GM20431 (cell line): ENCODE results near the gene ARHGAP15.

Experiments
- in situ Hi-C: fragments of 300-500 bp; cut with MseI, MboI; formaldehyde crosslinking; loops from one replicate; pipeline ENCODE4 v1.15.0; 2020; ENCODE audit warnings: low sequenced_read_pairs; ENCODE audit not compliant: unreplicated experiment

The ARHGAP15 gene

DNA sequence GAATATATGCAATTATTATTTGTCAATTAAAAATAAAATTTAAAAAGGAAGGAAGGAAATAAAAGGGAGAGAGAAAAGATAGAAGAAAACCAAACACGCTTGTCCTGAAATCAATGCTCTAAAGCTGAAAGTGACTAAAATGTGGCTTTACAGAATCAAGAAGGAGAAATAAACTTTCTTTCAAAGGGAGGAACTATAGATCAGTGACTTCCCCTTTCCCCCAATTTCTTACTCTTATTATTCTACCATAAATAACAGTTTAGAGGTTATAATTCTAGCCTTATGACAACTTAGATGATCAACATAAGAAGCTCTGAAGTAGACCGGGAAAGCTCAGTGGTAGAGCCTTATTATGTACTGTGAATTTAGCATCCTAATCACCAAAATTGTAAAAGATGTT lies 122.5 kb downstream of the ARHGAP15 start:
- in situ Hi-C loops = no loop called here

DNA sequence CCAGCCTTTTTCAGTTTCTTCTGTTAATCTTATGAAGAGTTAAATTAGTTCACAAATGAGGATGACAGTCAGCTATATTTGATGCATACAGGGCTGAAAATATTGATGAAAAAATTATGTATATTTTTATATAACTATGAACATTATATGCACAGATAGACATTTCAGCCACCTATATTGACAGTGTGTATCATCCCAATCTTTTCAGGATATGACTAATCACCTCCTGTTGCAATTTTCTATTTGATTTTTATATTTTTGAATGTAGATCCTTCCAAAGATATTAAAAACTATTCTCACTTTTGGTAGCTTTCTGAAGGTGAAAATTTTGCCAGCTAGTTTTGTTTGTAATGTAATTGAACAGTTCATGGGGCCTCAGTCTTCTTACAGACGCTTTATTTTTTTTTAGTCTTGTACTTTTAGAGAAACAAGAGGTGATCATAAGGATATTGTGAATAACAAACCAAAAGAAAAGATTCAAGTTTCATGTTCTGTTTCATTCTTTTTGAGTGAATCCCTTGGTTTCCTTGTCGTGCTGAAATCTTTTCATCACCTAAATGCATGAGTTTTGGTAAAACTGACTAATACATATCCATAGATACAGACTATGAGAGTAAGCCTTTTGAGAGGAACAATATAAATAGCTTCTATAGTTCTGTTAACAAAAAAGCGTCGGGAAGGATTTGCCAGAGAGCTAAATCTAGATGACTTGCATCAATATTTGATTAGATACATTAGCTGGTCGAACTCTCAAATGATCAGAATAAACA lies 123.1 kb downstream of the ARHGAP15 start:
- in situ Hi-C loops = no loop called here

- in situ Hi-C loops = no loop called here
Observed at GRCh38 chr2:143254110-143254509, 124.9 kb downstream of the ARHGAP15 start.

DNA sequence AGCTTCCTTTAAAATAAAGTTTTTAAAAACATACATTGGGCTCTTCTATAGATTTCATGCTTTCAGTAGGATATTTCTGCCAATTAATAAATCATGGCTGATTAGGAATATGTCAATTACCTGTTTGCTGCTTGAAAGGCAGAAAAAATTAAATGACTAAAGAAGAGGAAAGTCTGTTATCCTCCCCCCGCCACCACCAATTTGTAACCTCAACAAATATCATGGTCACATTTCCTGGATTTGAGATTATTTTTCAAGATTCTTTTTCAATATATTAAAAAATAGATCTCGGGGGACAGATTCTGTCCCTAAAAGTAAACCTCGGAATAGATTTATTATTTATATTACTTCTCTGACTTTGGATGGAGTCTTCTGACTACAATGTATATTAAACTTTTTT lies 125.9 kb downstream of the ARHGAP15 start:
- in situ Hi-C loops = no loop called here

DNA sequence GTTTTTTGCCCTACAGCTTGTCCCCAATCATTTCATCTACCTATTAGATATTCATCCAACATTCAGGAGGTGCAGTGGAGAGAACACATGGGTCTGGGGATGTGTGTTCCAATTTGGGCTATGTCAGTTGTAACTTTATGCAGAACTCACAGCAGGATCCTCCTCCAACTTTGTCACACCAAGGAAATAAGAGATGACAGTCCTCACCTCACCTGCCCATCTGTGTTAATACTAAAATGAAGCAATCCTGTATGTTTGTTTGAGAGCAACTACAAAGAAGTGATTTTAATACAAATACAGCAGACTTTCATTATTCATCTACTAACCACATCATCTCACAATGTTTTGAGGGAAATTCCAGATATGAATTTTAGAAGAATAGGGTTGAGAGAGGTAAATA lies 126.7 kb downstream of the ARHGAP15 start:
- in situ Hi-C loops = no loop called here

DNA sequence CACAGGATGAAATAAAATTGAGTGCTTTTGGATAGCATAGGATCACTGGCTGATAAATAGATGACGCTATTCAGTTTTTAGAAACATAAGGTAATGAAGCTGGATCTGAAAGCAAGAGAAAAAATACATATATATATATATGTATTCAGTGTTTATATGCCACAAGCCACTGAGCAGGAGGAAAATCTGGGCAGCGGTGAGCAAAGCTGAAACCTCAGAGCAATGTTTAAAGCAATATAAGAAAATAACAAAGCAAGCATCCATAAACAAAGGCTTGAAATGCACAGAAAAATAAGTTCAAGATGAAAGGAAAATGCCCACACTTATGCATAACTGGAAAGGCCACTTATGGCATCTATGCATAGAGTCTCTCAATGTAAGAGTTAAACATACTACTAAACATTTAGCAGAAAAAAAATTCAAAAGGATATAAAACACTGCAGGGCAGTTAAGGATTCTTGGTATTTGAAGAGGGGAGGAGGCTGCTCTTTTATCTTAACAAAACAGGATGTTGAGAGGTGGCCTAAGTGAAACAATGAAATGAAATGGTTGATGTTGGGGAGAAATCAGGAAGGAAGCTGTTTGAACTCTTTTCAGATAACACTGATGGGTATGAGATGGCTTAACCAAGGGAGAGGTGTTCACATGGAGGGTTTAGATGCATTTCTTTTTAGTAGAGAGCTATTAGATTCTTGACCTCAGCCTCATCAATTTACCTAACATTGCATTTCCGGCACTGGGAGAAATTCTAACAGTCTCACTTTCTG lies 129.1 kb downstream of the ARHGAP15 start:
- in situ Hi-C loops = no loop called here

GRCh38 chr2:143259368-143259958 lies 130.2 kb downstream of the ARHGAP15 start:
- in situ Hi-C loops = no loop called here

DNA sequence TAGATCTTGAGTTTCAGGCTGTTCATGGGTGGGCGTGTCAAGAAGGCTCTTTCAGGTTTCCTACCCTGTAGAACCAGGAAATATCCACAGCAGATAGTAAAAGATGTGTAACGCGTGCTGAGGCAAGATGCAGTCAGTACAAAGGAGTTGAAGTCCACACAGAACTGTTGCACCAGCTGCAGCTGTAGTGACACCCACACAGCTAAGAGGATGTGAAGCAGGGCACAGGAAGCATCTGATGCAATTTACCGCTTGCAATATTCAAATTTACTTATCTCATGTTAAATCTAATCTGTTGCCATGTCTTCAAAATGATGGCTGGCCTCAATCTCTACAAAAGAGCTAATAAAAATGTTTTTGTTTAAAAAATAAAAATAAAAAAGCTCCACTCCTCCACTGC lies 132.8 kb downstream of the ARHGAP15 start:
- in situ Hi-C loops = no loop called here

DNA sequence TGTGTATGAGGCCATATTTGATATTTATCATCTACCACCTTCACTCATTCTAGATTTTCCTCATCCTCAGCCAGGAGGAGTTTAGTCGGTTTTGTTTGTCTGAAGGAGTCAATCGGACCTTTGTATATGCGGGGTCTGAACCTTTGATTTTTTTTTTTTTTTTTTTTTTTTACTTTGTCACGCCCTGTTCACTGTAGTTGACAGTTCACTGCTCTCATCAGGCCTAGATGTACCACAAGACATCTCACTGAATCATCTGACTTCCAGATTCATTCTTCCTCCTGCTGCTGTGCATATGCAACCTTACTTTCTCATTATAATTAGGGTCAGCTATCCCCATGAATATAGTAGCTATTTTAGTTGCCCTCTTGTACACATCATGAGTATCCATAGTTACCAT lies 133.2 kb downstream of the ARHGAP15 start:
- in situ Hi-C loops = no loop called here

- in situ Hi-C loops = no loop called here
Observed at GRCh38 chr2:143263066-143263625, 133.9 kb downstream of the ARHGAP15 start.

DNA sequence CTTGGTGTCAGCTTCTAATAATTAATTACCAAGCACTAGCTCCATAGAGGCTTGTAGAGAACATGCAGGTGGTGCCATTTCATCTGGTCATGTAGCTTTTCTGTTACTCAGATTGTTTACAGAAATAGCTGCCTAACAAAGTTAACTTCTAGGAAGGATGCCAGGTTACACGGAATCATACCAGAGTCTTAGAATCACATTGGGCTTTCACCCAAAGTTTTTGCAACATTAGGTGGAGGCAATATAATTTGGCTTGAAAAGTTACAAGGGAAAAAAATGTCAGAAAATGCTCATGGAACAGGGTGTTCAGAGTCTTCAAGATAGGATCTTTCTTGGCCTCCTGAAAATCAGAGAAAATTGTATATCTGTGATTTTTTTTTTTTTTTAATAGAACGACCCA lies 135.6 kb downstream of the ARHGAP15 start:
- in situ Hi-C loops = no loop called here

GRCh38 chr2:143279672-143280071 lies 150.5 kb downstream of the ARHGAP15 start:
- in situ Hi-C loops = no loop called here

DNA sequence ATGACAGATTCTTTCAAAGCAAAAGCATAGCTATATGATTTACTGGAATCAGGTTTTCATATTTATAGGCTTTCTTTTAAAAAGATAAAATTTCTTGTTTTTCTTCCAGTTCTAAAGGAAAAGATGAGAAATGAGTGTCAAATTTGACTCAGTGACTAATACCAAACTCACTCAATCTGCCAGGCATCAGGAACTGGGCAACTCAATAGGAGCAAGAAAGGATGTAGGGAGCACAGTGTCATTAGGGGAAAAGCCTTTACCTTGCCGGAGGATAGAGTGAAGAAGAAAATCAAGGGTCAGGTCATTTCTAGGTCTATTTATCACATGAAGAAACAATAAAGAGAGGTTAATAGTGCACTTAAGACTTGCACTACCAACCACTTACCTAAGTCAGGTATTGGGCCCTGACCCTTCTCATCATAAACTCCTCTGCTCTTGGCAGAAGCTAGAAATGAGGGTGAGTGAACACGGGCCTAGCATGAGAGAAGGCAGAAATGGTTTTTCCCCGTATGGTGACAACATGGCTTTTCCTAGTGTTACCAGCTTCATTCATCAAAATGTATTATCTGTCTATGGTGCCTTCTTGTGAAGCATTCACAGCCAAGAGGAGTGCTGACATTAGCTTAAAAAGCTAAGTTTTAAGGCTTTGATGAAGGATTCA lies 151.0 kb downstream of the ARHGAP15 start:
- in situ Hi-C loops = no loop called here

- in situ Hi-C loops = no loop called here
Observed at GRCh38 chr2:143282684-143283083, 153.5 kb downstream of the ARHGAP15 start.

DNA sequence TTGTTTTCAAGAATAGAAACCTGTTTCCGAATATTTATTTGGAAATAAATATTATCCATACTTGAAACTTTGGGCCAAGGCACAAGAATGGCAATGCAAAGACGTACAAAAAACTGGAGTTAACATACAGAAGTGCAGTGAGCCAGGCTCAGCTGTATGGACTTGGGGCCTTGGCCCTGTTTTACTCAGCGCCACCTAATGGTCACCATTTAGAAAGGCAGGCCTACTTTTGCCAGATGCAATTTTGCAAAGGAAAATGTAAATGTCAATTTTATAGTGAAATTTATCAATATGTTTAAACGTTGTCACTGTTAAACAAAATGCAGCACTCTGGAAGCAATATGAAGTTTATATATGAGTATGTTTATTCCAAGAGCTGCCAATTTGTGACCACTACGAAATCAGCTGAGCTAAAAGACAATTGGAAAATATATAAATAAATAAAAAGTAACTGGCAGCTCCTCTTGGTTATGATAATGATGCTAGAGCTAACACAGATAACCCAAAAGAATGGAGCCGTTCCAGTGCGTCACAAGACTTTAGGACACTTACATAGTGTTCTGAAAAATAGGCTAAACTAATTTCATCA lies 155.0 kb downstream of the ARHGAP15 start:
- in situ Hi-C loops = no loop called here

DNA sequence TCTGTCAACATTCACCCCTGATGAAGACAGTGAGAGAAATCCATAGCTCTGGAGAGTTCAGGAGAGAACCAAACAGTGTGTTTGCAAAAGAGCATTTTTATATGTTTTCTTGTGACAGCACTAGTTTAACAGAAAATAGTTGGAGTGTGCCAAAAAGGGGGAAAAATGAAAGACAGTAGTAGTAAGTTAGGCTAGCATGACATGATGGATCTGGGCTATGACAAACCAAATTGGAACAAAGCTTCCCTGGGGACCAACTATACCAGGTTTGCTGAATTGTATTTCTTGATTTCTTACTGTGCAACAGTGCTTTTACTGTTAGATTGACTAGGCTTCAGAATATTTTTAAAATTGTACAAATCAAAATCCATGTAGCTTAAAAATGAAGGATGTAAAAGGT lies 159.8 kb downstream of the ARHGAP15 start:
- in situ Hi-C loops = no loop called here

DNA sequence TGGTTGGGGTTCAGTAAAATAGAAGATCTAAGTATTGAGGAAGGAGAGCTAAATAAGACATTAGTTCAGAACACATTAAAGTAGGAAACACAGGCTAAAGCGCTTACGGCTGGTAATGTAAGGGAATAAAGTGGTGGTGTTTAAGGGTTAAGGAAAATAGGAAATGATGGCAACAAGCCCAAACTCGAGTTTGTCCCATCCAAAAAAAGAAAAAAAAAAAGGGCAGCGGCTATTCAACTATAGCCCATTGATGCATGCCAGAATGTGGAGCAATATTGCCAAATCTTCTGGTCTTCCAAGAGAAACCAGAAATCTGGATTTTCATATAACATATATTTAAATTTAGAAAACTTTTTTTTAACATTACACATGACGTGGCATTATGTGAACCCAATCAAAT lies 161.0 kb downstream of the ARHGAP15 start:
- in situ Hi-C loops = no loop called here

GRCh38 chr2:143294068-143294467 lies 164.8 kb downstream of the ARHGAP15 start:
- in situ Hi-C loops = no loop called here

DNA sequence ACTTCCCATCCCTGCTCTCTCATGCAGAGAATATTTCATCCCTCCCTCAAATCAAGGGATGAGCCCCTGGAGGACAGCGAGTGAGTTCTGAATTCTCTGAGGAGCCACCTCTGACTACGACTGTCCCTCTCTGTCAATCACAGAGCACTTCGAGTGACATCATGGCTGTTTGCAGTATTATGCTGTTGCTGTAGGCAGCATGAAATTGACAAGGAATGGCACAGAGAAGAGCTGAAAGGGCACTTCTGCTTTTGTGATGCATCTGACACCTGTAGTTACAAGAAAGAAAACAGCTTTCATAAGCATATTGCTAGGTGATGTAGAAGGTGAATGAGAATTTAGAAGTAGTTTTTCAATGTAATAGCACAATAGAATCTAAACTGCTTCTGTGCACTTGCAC lies 166.9 kb downstream of the ARHGAP15 start:
- in situ Hi-C loops = no loop called here

DNA sequence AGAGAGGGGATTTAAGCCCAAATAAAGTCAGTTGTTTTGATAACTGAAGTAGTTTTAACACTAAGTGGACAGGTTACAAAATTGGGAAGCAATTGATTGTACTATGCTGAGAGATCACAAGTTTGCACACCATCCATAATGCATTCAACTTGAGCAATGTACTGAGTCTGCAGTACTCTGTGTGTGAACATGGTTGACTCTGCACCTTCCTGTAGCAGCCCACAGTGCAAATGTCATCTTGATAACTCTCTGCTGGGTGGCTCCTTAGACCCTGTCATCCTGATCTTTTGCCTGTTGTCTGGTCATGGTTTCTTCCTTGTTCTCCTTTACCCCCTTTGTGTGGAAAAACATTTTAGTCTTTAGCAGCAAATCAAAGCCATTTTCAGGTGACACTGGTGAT lies 168.0 kb downstream of the ARHGAP15 start:
- in situ Hi-C loops = no loop called here
